H9 (cell line): ENCODE data around the gene NOS1AP. TPM values are rescaled to one million over a fixed set of nuclear protein-coding genes. Genes with fewer than 3 reads are reported as not detected.
A peak's percentile ranks its signal among the peaks of the same experiment; 100 is the strongest.

Experiments
- DNase-seq: peaks from one replicate; pipeline ENCODE4 v3.0.0-alpha.2; 2017
- H2AFZ ChIP-seq: one replicate; pipeline ENCODE4 v1.6.1; 2013; ENCODE audit warnings: mild to moderate bottlenecking, low read length, control low read depth, moderate library complexity
- H2AK5ac ChIP-seq: 2 replicates; pipeline ENCODE4 v1.6.1; 2013; ENCODE audit warnings: low read length, control low read depth, mixed read lengths; ENCODE audit not compliant: insufficient read length
- H2BK120ac ChIP-seq: one replicate; pipeline ENCODE4 v1.6.1; 2013; ENCODE audit warnings: low read depth, mild to moderate bottlenecking, low read length, control low read depth, inconsistent platforms; ENCODE audit not compliant: poor library complexity, severe bottlenecking
- H2BK12ac ChIP-seq: 2 replicates; pipeline ENCODE4 v1.6.1; 2013; ENCODE audit warnings: low read length, control low read depth, mixed read lengths, low read depth; ENCODE audit not compliant: insufficient read length
- H2BK15ac ChIP-seq: 2 replicates; pipeline ENCODE4 v1.6.1; 2013; ENCODE audit warnings: low read depth, low read length, control low read depth
- H2BK20ac ChIP-seq: one replicate; pipeline ENCODE4 v1.6.1; 2013; ENCODE audit warnings: low read depth, mild to moderate bottlenecking, low read length, control low read depth, inconsistent platforms; ENCODE audit not compliant: poor library complexity, severe bottlenecking
- H2BK5ac ChIP-seq: 2 replicates; pipeline ENCODE4 v1.6.1; 2013; ENCODE audit warnings: low read length, control low read depth, mixed read lengths; ENCODE audit not compliant: insufficient read length
- H3K14ac ChIP-seq: 2 replicates; pipeline ENCODE4 v1.6.1; 2013; ENCODE audit warnings: low read length, control low read depth; ENCODE audit not compliant: insufficient read depth
- H3K18ac ChIP-seq: 2 replicates; pipeline ENCODE4 v1.6.1; 2013; ENCODE audit warnings: low read depth, mild to moderate bottlenecking, mixed read lengths, low read length, control low read depth; ENCODE audit not compliant: insufficient read length
- H3K23ac ChIP-seq: 2 replicates; pipeline ENCODE4 v1.6.1; 2013; ENCODE audit warnings: low read length, control low read depth, mixed read lengths, low read depth; ENCODE audit not compliant: insufficient read length
- H3K23me2 ChIP-seq: 2 replicates; pipeline ENCODE4 v1.6.1; 2013; ENCODE audit warnings: low read depth, mild to moderate bottlenecking, mixed read lengths, low read length, control low read depth; ENCODE audit not compliant: insufficient read length, poor library complexity, severe bottlenecking
- H3K27ac ChIP-seq: 2 replicates; pipeline ENCODE4 v1.5.1; 2013; ENCODE audit warnings: low read length, control low read depth, mixed read lengths, low read depth; ENCODE audit not compliant: insufficient read length
- H3K27me3 ChIP-seq: 2 replicates; pipeline ENCODE4 v1.6.1; 2013; ENCODE audit warnings: low read length, control low read depth, inconsistent platforms; ENCODE audit not compliant: insufficient read depth
- H3K4ac ChIP-seq: 2 replicates; pipeline ENCODE4 v1.6.1; 2013; ENCODE audit warnings: low read depth, mild to moderate bottlenecking, control low read depth, inconsistent platforms, low read length, moderate library complexity
- H3K4me1 ChIP-seq: 2 replicates; pipeline ENCODE4 v1.6.1; 2013; ENCODE audit warnings: low read length, control low read depth, inconsistent platforms; ENCODE audit not compliant: insufficient read depth
- H3K4me2 ChIP-seq: 2 replicates; pipeline ENCODE4 v1.6.1; 2013; ENCODE audit warnings: low read length, control low read depth, mixed read lengths; ENCODE audit not compliant: insufficient read length, insufficient read depth
- H3K56ac ChIP-seq: 2 replicates; pipeline ENCODE4 v1.6.1; 2013; ENCODE audit warnings: low read depth, mild to moderate bottlenecking, mixed read lengths, low read length, control low read depth; ENCODE audit not compliant: insufficient read length
- H3K79me1 ChIP-seq: 2 replicates; pipeline ENCODE4 v1.6.1; 2013; ENCODE audit warnings: low read depth, mild to moderate bottlenecking, moderate library complexity, low read length, control low read depth, inconsistent platforms; ENCODE audit not compliant: insufficient read depth, poor library complexity, severe bottlenecking
- H3K79me2 ChIP-seq: 2 replicates; pipeline ENCODE4 v1.6.1; 2013; ENCODE audit warnings: low read length, control low read depth, inconsistent platforms; ENCODE audit not compliant: insufficient read depth
- H3K9ac ChIP-seq: 2 replicates; pipeline ENCODE4 v1.6.1; 2013; ENCODE audit warnings: low read length, control low read depth, mixed read lengths; ENCODE audit not compliant: insufficient read length; ENCODE audit errors: extremely low read depth
- H3K9me3 ChIP-seq: one replicate; pipeline ENCODE4 v1.6.1; 2013; ENCODE audit warnings: low read depth, low read length, inconsistent platforms; ENCODE audit not compliant: control insufficient read depth
- H3T11ph ChIP-seq: one replicate; pipeline ENCODE4 v1.6.1; 2013; ENCODE audit warnings: mild to moderate bottlenecking, low read length, control low read depth, inconsistent platforms
- H4K20me1 ChIP-seq: one replicate; pipeline ENCODE4 v1.6.1; 2013; ENCODE audit not compliant: control insufficient read depth, insufficient read length, insufficient read depth
- H4K5ac ChIP-seq: 2 replicates; pipeline ENCODE4 v1.6.1; 2013; ENCODE audit warnings: low read depth, mild to moderate bottlenecking, mixed read lengths, low read length, control low read depth; ENCODE audit not compliant: insufficient read length
- H4K8ac ChIP-seq: replicated peaks from 2 replicates; pipeline ENCODE4 v1.6.1; 2013; ENCODE audit warnings: low read length, control low read depth, mixed read lengths, low read depth; ENCODE audit not compliant: insufficient read length
- H4K91ac ChIP-seq: 2 replicates; pipeline ENCODE4 v1.6.1; 2013; ENCODE audit warnings: low read depth, mild to moderate bottlenecking, moderate library complexity, mixed read lengths, low read length, control low read depth; ENCODE audit not compliant: insufficient read length
- H3K27ac Mint-ChIP-seq, 3 experiments: 2 replicates in 2 of 3; 3 replicates in 1 of 3; pipeline ENCODE4 v1.8.0; 2020 to 2021; ENCODE audit warnings: mixed read lengths in 3 of 3, mild to moderate bottlenecking in 1 of 3, moderate library complexity in 1 of 3
- H3K27me3 Mint-ChIP-seq: 2 replicates; pipeline ENCODE4 v1.8.0; 2021; ENCODE audit warnings: low read depth, mild to moderate bottlenecking, moderate library complexity, mixed read lengths
- H3K36me3 Mint-ChIP-seq, 3 experiments: 2 replicates in 2 of 3; 3 replicates in 1 of 3; pipeline ENCODE4 v1.8.0; 2020 to 2021; ENCODE audit warnings: low read depth in 3 of 3, mixed read lengths in 3 of 3; ENCODE audit not compliant: insufficient read depth in 1 of 3
- H3K4me1 Mint-ChIP-seq, 2 experiments: 2 replicates each; pipeline ENCODE4 v1.8.0; 2020; ENCODE audit warnings: mixed read lengths in 2 of 2
- H3K4me3 Mint-ChIP-seq, 2 experiments: 2 replicates in 1 of 2; 3 replicates in 1 of 2; pipeline ENCODE4 v1.8.0; 2020 to 2021; ENCODE audit warnings: mild to moderate bottlenecking in 2 of 2, mixed read lengths in 2 of 2, moderate library complexity in 1 of 2
- H3K9me3 Mint-ChIP-seq, 2 experiments: 2 replicates in 1 of 2; 3 replicates in 1 of 2; pipeline ENCODE4 v1.8.0; 2020; ENCODE audit warnings: mild to moderate bottlenecking in 2 of 2, mixed read lengths in 2 of 2, moderate library complexity in 1 of 2
- CTCF ChIP-seq: fragments of 200-600 bp; sonication (generic); conservative IDR thresholded peaks from 3 replicates; pipeline ENCODE4 v1.8.0; 2021; ENCODE audit warnings: antibody characterized with exemption, mild to moderate bottlenecking
- WGBS: extraction: QIAGEN DNeasy Blood & Tissue Kit; methylation state at CpG from one replicate; pipeline ENCODE4 v1.1.7; 2013; ENCODE audit warnings: missing lambda C conversion rate, low lambda C conversion rate, mixed read lengths; ENCODE audit not compliant: insufficient read length; ENCODE audit errors: extremely low coverage; 5-methylcytosine and 5-hydroxymethylcytosine counted together
- total RNA-seq: library from RNA; stranded (reverse); gene quantifications from 2 replicates; pipeline ENCODE4 v1.2.1, GENCODE V29; 2021

Gene NOS1AP
- total RNA-seq, 1 experiment from 2014 or later: 8.4 TPM

GRCh38 chr1:162220009-162220539 lies 150.6 kb downstream of the NOS1AP start:
- Mint-ChIP-seq H3K4me1 (peaks cover 82 to 84% of the 10 kb centered on the region in 2 experiments), H3K27me3 (peaks cover 1% of the 10 kb centered on the region; the same call in 1 of the 2 replicates), H3K36me3 (no peaks in the 10 kb centered on the region), H3K9me3 (no peaks in the 10 kb centered on the region), H3K4me3 (peak overlapping the region in 1 of 2 experiments; percentile 59; a peak in 4 of 5 replicates), H3K27ac (peak overlapping the region in 1 of 3 experiments; percentile 85; a peak in 3 of 7 replicates)
- no peak overlapping the region for H4K91ac ChIP-seq
- H4K5ac ChIP-seq: no peak overlapping the region
- no peak overlapping the region for H3T11ph ChIP-seq
- H3K56ac ChIP-seq: no peak overlapping the region
- no peak overlapping the region for H2BK20ac ChIP-seq
- no peak overlapping the region for H3K4ac ChIP-seq
- no peak overlapping the region for H3K4me2 ChIP-seq
- no peaks in the 10 kb centered on the region for H4K20me1 ChIP-seq
- H2BK120ac ChIP-seq: no peak overlapping the region
- H3K9ac ChIP-seq: no peak overlapping the region
- TF ChIP-seq CTCF: no peak
- H3K4me1 ChIP-seq: peaks cover 31% of the 10 kb centered on the region
- H3K27ac ChIP-seq: no peak overlapping the region
- no peak for DNase-seq
- no peak overlapping the region for H3K14ac ChIP-seq
- H3K27me3 ChIP-seq: no peaks in the 10 kb centered on the region
- H4K8ac ChIP-seq: no peak overlapping the region
- no CpG with 5 or more reads among the region's 6 CpGs for WGBS
- H3K79me1 ChIP-seq: no peaks in the 10 kb centered on the region
- no peaks in the 10 kb centered on the region for H3K23me2 ChIP-seq
- no peak overlapping the region for H2BK5ac ChIP-seq
- no peak overlapping the region for H3K18ac ChIP-seq
- 0 out of 2 replicates have a peak, but pooled peaks cover 3% of the 10 kb centered on the region for H3K79me2 ChIP-seq
- no peaks in the 10 kb centered on the region for H3K9me3 ChIP-seq
- no peak overlapping the region for H2AFZ ChIP-seq
- no peak overlapping the region for H2AK5ac ChIP-seq
- H3K23ac ChIP-seq: no peak overlapping the region
- H2BK15ac ChIP-seq: no peak overlapping the region
- H2BK12ac ChIP-seq: no peak overlapping the region
